ENCODE measurements around the gene RPL7A. TPM values are rescaled to one million over a fixed set of nuclear protein-coding genes. Genes with fewer than 3 reads are reported as not detected.
"Not testable (repeated sequence)": the region's sequence is repeated elsewhere in the genome, so short reads cannot be mapped to it uniquely, and the experiment has no call there.

RPL7A gene
- 1,000 to 10,000 TPM; 3,340 to 3,454 TPM for total RNA-seq

GRCh38 chr9:133347985-133348717, at the start of gene RPL7A, which contains the start of gene MED22:
Gene RPL7A (plus strand): TSS chr9:133348218. CDS start chr9:133348244, 26 bp downstream.
Gene MED22 (minus strand): TSS chr9:133348131. CDS start chr9:133346662, 1,469 bp downstream.
- peak; percentile 96 for DNase-seq
- Mint-ChIP-seq H3K36me3 (peaks cover 53% of the 10 kb centered on the region), H3K27ac (peak within 1 kb of the TSS; percentile 98), H3K4me1 (ENCODE audit: low read depth) (peaks cover 38% of the 10 kb centered on the region), H3K27me3 (no peaks in the 10 kb centered on the region), H3K4me3 (peak within 1 kb of the TSS; percentile 97), H3K9me3 (no peaks in the 10 kb centered on the region)
- POLR2A ChIA-PET, result interaction anchor here (1.0 to 14.0 kb wide), 12 partner anchors 8 to 111 kb away, joined by 3 to 381 read pairs (median 5); partner anchors contain the start of genes CACFD1, STKLD1, SURF1 and SURF2
- intact Hi-C loops (cut with micrococcal nuclease), result loop anchor here (1.0 to 5.0 kb wide), 6 partner anchors 8 to 996 kb away; partner anchors contain the start of genes SETX, STKLD1, SURF1 and SURF2
- CTCF ChIA-PET, result interaction anchor here (0.7 to 8.0 kb wide), 4 partner anchors 11 to 204 kb away, joined by 3 to 76 read pairs (median 4); no protein-coding TSS in a partner anchor

GRCh38 chr9:133299996-133300395, 48.0 kb upstream of the RPL7A start:
- H3K4me3 Mint-ChIP-seq; H3K27me3 Mint-ChIP-seq; H3K36me3 Mint-ChIP-seq; H3K4me1 Mint-ChIP-seq (ENCODE audit: low read depth); CTCF ChIA-PET; H3K27ac Mint-ChIP-seq; DNase-seq; POLR2A ChIA-PET; intact Hi-C loops (cut with micrococcal nuclease); H3K9me3 Mint-ChIP-seq: not testable (repeated sequence)

- Mint-ChIP-seq H3K4me1 (ENCODE audit: low read depth) (no peaks in the 10 kb centered on the region), H3K36me3 (no peaks in the 10 kb centered on the region), H3K9me3 (no peaks in the 10 kb centered on the region), H3K27ac (no peak overlapping the region), H3K4me3 (no peak overlapping the region), H3K27me3 (peaks cover 1% of the 10 kb centered on the region)
- ChIA-PET CTCF (interaction anchor here (0.6 kb wide), 1 partner anchor 134 kb away, joined by 3 read pairs; no protein-coding TSS in a partner anchor), POLR2A (no interaction called here)
- intact Hi-C loops (cut with micrococcal nuclease), result no loop called here
- DNase-seq, result no peak
These were observed 46.5 kb upstream of the RPL7A start for GRCh38 chr9:133301253-133302230.

GRCh38 chr9:133303266-133304157, 44.5 kb upstream of the RPL7A start:
- H3K9me3 Mint-ChIP-seq, result no peaks in the 10 kb centered on the region
- CTCF ChIA-PET, result no interaction called here
- POLR2A ChIA-PET, result no interaction called here

GRCh38 chr9:133304158-133304470, 43.9 kb upstream of the RPL7A start:
- no peaks in the 10 kb centered on the region for H3K36me3 Mint-ChIP-seq
- intact Hi-C loops (cut with micrococcal nuclease), result no loop called here
- H3K27ac Mint-ChIP-seq, result no peak overlapping the region
- ChIA-PET POLR2A (no interaction called here), CTCF (no interaction called here)
- H3K4me1 Mint-ChIP-seq (ENCODE audit: low read depth), result no peaks in the 10 kb centered on the region
- no peaks in the 10 kb centered on the region for H3K9me3 Mint-ChIP-seq
- no peak for DNase-seq
- H3K4me3 Mint-ChIP-seq, result no peak overlapping the region
- peaks cover under 1% of the 10 kb centered on the region for H3K27me3 Mint-ChIP-seq

More at GRCh38 chr9:133303266-133304157, 44.5 kb upstream of the RPL7A start:
- Mint-ChIP-seq H3K4me1 (ENCODE audit: low read depth) (no peaks in the 10 kb centered on the region), H3K36me3 (no peaks in the 10 kb centered on the region), H3K4me3 (no peak overlapping the region), H3K27me3 (no peaks in the 10 kb centered on the region), H3K27ac (no peak overlapping the region)
- intact Hi-C loops (cut with micrococcal nuclease), result no loop called here
- no peak for DNase-seq

GRCh38 chr9:133304477-133305377, 43.3 kb upstream of the RPL7A start:
- Mint-ChIP-seq H3K27ac (no peak overlapping the region), H3K27me3 (peaks cover 7% of the 10 kb centered on the region), H3K36me3 (no peaks in the 10 kb centered on the region), H3K4me3 (no peak overlapping the region), H3K9me3 (no peaks in the 10 kb centered on the region), H3K4me1 (ENCODE audit: low read depth) (no peaks in the 10 kb centered on the region)
- ChIA-PET POLR2A (no interaction called here), CTCF (no interaction called here)
- no peak for DNase-seq
- intact Hi-C loops (cut with micrococcal nuclease), result no loop called here

- H3K27me3 Mint-ChIP-seq, result peaks cover 11% of the 10 kb centered on the region
- H3K9me3 Mint-ChIP-seq, result no peaks in the 10 kb centered on the region
- H3K4me3 Mint-ChIP-seq, result no peak overlapping the region
- ChIA-PET POLR2A (no interaction called here), CTCF (interaction anchor here (0.9 kb wide), 1 partner anchor 120 kb away, joined by 4 read pairs; no protein-coding TSS in a partner anchor)
- H3K36me3 Mint-ChIP-seq, result no peaks in the 10 kb centered on the region
- H3K27ac Mint-ChIP-seq, result no peak overlapping the region
- intact Hi-C loops (cut with micrococcal nuclease), result no loop called here
- no peak for DNase-seq
- H3K4me1 Mint-ChIP-seq (ENCODE audit: low read depth), result no peaks in the 10 kb centered on the region
These were observed 42.3 kb upstream of the RPL7A start for GRCh38 chr9:133305731-133306130.

- ChIA-PET CTCF (interaction anchor here (0.9 kb wide), 1 partner anchor 121 kb away, joined by 4 read pairs; no protein-coding TSS in a partner anchor), POLR2A (no interaction called here)
- H3K9me3 Mint-ChIP-seq, result no peaks in the 10 kb centered on the region
- no peak overlapping the region for H3K27ac Mint-ChIP-seq
- no peaks in the 10 kb centered on the region for H3K4me1 Mint-ChIP-seq (ENCODE audit: low read depth)
- no peak for DNase-seq
- no peak overlapping the region for H3K4me3 Mint-ChIP-seq
- peaks cover 11% of the 10 kb centered on the region for H3K27me3 Mint-ChIP-seq
- intact Hi-C loops (cut with micrococcal nuclease), result no loop called here
- no peaks in the 10 kb centered on the region for H3K36me3 Mint-ChIP-seq
These were observed 41.5 kb upstream of the RPL7A start for GRCh38 chr9:133306242-133307204.

GRCh38 chr9:133307301-133307700, 40.7 kb upstream of the RPL7A start:
- ChIA-PET CTCF (no interaction called here), POLR2A (no interaction called here)
- Mint-ChIP-seq H3K36me3 (no peaks in the 10 kb centered on the region), H3K4me3 (no peak overlapping the region), H3K9me3 (no peaks in the 10 kb centered on the region), H3K27ac (no peak overlapping the region), H3K4me1 (ENCODE audit: low read depth) (no peaks in the 10 kb centered on the region), H3K27me3 (peaks cover 11% of the 10 kb centered on the region)
- intact Hi-C loops (cut with micrococcal nuclease), result no loop called here
- DNase-seq, result no peak

GRCh38 chr9:133309608-133310007, 38.4 kb upstream of the RPL7A start:
- intact Hi-C loops (cut with micrococcal nuclease), result no loop called here

More at GRCh38 chr9:133309608-133310007, 38.4 kb upstream of the RPL7A start:
- Mint-ChIP-seq H3K27me3 (peaks cover 11% of the 10 kb centered on the region), H3K4me1 (ENCODE audit: low read depth) (no peaks in the 10 kb centered on the region), H3K9me3 (no peaks in the 10 kb centered on the region), H3K36me3 (no peaks in the 10 kb centered on the region), H3K27ac (no peak overlapping the region), H3K4me3 (no peak overlapping the region)
- ChIA-PET CTCF (no interaction called here), POLR2A (no interaction called here)
- no peak for DNase-seq

All from activated CD4-positive, alpha-beta memory T cell treated with anti-CD3 and anti-CD28 coated beads for 36 hours (primary cell).